Measurements from ENCODE around the gene DAZAP1.

- TF ChIP-seq GATA2 (IDR thresholded peaks at IDR 0.05; ENCODE audit: low read depth, low read length) (no peak), GATA3 (IDR thresholded peaks at IDR 0.05; ENCODE audit: low read depth, low read length) (no peak)
Observed at GRCh38 chr19:1416014-1416841, 8.8 kb downstream of the DAZAP1 start.
